HepG2 (cell line): ENCODE data around the gene ANAPC16. TPM values are rescaled to one million over a fixed set of nuclear protein-coding genes. Genes with fewer than 3 reads are reported as not detected.

Experiments used
- AKNA ChIP-seq: sonication (generic); formaldehyde crosslinking; IDR thresholded peaks from 2 replicates; pipeline ENCODE4 v1.4.0; 2020; ENCODE audit warnings: missing genetic modification reagents, borderline replicate concordance
- KDM3A ChIP-seq: IDR thresholded peaks from 2 replicates; pipeline ENCODE4 v1.6.1; 2018; ENCODE audit warnings: low read depth, missing compliant biosample characterization
- ZBTB8A ChIP-seq: sonication (generic); formaldehyde crosslinking; IDR thresholded peaks from 2 replicates; pipeline ENCODE4 v1.4.0; 2020; ENCODE audit warnings: mild to moderate bottlenecking, low read depth, missing genetic modification reagents, borderline replicate concordance
- ZNF501 ChIP-seq: sonication (generic); formaldehyde crosslinking; IDR thresholded peaks from 2 replicates; pipeline ENCODE4 v1.5.1; 2020; ENCODE audit warnings: mild to moderate bottlenecking, moderate library complexity, missing genetic modification reagents
- ZNF562 ChIP-seq: sonication (generic); formaldehyde crosslinking; IDR thresholded peaks from 2 replicates; pipeline ENCODE4 v1.8.0; 2022; ENCODE audit warnings: missing genetic modification reagents, borderline replicate concordance
- polyA plus RNA-seq, 8 experiments: library from polyadenylated mRNA; depleted of rRNA in 3 of 8; stranded (reverse) in 7 of 8; unstranded in 1 of 8; fragments of >200 nt; fragmentation: Illumina TruSeq in 4 of 8; extraction: Trizol in 4 of 8; gene quantifications; 2 replicates each; pipeline versions ENCODE4 v1.2.1 to v1.2.3, GENCODE V29; 2011 to 2016; ENCODE audit warnings: low read depth in 4 of 8, missing spikeins in 1 of 8, mixed read lengths in 1 of 8; ENCODE audit not compliant: insufficient read depth in 1 of 8
- total RNA-seq, 5 experiments: library from RNA; depleted of rRNA; stranded (reverse); fragments of >200 nt; fragmentation: Illumina TruSeq; extraction: Trizol; gene quantifications; 2 replicates each; pipeline ENCODE4 v1.2.3, GENCODE V29; 2016; ENCODE audit warnings: low read depth in 1 of 5
- TF ChIP-seq, protein P1 (sequence below): sonication (generic); formaldehyde crosslinking; IDR thresholded peaks from 2 replicates; pipeline ENCODE4 v1.5.0; 2020; ENCODE audit warnings: mild to moderate bottlenecking, missing genetic modification reagents
- TF ChIP-seq, protein P2 (sequence below): IDR thresholded peaks from 2 replicates; pipeline ENCODE4 v1.6.1; 2018; ENCODE audit warnings: missing genetic modification reagents, mild to moderate bottlenecking, missing compliant biosample characterization
- TF ChIP-seq, protein P3 (sequence below): sonication (generic); formaldehyde crosslinking; IDR thresholded peaks from 2 replicates; pipeline ENCODE4 v1.8.0; 2022; ENCODE audit warnings: mild to moderate bottlenecking, missing genetic modification reagents; ENCODE audit not compliant: insufficient replicate concordance
- TF ChIP-seq, protein P4 (sequence below): sonication (generic); formaldehyde crosslinking; IDR thresholded peaks from 2 replicates; pipeline ENCODE4 v1.4.0; 2020; ENCODE audit warnings: missing genetic modification reagents, low read depth, mild to moderate bottlenecking, borderline replicate concordance
- TF ChIP-seq, protein P5 (sequence below): IDR thresholded peaks from 2 replicates; pipeline ENCODE4 v1.4.0; 2020; ENCODE audit warnings: mild to moderate bottlenecking, missing genetic modification reagents

ANAPC16 gene
- total and polyA plus RNA-seq, 2 of the 13 experiments (the other 11 are each of a cell fraction or from before 2014, with no cell fraction given): 74.8 to 89.4 TPM

GRCh38 chr10:72215611-72216549 lies at the start of gene ANAPC16, which contains the start of gene ASCC1 (continued):
- TF ChIP-seq, protein P1, sequence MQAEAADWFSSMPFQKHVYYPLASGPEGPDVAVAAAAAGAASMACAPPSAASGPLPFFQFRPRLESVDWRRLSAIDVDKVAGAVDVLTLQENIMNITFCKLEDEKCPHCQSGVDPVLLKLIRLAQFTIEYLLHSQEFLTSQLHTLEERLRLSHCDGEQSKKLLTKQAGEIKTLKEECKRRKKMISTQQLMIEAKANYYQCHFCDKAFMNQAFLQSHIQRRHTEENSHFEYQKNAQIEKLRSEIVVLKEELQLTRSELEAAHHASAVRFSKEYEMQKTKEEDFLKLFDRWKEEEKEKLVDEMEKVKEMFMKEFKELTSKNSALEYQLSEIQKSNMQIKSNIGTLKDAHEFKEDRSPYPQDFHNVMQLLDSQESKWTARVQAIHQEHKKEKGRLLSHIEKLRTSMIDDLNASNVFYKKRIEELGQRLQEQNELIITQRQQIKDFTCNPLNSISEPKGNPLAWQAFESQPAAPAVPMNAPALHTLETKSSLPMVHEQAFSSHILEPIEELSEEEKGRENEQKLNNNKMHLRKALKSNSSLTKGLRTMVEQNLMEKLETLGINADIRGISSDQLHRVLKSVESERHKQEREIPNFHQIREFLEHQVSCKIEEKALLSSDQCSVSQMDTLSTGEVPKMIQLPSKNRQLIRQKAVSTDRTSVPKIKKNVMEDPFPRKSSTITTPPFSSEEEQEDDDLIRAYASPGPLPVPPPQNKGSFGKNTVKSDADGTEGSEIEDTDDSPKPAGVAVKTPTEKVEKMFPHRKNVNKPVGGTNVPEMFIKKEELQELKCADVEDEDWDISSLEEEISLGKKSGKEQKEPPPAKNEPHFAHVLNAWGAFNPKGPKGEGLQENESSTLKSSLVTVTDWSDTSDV: peak; percentile 84; the same call in 1 of the 2 replicates
- TF ChIP-seq KDM3A (CRISPR knock-in tag): peak; percentile 85; the same call in 1 of the 2 replicates
- TF ChIP-seq, protein P2, sequence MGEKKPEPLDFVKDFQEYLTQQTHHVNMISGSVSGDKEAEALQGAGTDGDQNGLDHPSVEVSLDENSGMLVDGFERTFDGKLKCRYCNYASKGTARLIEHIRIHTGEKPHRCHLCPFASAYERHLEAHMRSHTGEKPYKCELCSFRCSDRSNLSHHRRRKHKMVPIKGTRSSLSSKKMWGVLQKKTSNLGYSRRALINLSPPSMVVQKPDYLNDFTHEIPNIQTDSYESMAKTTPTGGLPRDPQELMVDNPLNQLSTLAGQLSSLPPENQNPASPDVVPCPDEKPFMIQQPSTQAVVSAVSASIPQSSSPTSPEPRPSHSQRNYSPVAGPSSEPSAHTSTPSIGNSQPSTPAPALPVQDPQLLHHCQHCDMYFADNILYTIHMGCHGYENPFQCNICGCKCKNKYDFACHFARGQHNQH (CRISPR knock-in tag): peak; percentile 92
- TF ChIP-seq ZNF501 (CRISPR knock-in tag): peak; percentile 67
- TF ChIP-seq AKNA (CRISPR knock-in tag): no peak
- TF ChIP-seq, protein P3, sequence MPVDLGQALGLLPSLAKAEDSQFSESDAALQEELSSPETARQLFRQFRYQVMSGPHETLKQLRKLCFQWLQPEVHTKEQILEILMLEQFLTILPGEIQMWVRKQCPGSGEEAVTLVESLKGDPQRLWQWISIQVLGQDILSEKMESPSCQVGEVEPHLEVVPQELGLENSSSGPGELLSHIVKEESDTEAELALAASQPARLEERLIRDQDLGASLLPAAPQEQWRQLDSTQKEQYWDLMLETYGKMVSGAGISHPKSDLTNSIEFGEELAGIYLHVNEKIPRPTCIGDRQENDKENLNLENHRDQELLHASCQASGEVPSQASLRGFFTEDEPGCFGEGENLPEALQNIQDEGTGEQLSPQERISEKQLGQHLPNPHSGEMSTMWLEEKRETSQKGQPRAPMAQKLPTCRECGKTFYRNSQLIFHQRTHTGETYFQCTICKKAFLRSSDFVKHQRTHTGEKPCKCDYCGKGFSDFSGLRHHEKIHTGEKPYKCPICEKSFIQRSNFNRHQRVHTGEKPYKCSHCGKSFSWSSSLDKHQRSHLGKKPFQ (CRISPR knock-in tag): peak; percentile 66
- TF ChIP-seq ZNF562 (CRISPR knock-in tag): no peak
- TF ChIP-seq, protein P4, sequence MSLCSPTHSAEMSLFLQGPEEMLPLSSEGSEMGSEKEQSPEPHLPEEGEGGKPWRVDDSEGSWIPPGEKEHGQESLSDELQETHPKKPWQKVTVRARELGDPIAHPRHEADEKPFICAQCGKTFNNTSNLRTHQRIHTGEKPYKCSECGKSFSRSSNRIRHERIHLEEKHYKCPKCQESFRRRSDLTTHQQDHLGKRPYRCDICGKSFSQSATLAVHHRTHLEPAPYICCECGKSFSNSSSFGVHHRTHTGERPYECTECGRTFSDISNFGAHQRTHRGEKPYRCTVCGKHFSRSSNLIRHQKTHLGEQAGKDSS (CRISPR knock-in tag): peak; percentile 98
- TF ChIP-seq ZBTB8A (CRISPR knock-in tag): no peak
- TF ChIP-seq, protein P5, sequence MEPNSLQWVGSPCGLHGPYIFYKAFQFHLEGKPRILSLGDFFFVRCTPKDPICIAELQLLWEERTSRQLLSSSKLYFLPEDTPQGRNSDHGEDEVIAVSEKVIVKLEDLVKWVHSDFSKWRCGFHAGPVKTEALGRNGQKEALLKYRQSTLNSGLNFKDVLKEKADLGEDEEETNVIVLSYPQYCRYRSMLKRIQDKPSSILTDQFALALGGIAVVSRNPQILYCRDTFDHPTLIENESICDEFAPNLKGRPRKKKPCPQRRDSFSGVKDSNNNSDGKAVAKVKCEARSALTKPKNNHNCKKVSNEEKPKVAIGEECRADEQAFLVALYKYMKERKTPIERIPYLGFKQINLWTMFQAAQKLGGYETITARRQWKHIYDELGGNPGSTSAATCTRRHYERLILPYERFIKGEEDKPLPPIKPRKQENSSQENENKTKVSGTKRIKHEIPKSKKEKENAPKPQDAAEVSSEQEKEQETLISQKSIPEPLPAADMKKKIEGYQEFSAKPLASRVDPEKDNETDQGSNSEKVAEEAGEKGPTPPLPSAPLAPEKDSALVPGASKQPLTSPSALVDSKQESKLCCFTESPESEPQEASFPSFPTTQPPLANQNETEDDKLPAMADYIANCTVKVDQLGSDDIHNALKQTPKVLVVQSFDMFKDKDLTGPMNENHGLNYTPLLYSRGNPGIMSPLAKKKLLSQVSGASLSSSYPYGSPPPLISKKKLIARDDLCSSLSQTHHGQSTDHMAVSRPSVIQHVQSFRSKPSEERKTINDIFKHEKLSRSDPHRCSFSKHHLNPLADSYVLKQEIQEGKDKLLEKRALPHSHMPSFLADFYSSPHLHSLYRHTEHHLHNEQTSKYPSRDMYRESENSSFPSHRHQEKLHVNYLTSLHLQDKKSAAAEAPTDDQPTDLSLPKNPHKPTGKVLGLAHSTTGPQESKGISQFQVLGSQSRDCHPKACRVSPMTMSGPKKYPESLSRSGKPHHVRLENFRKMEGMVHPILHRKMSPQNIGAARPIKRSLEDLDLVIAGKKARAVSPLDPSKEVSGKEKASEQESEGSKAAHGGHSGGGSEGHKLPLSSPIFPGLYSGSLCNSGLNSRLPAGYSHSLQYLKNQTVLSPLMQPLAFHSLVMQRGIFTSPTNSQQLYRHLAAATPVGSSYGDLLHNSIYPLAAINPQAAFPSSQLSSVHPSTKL (CRISPR knock-in tag): peak; percentile 67
